Measurements from ENCODE around the gene F8A2. TPM values are rescaled to one million over a fixed set of nuclear protein-coding genes. Genes with fewer than 3 reads are reported as not detected.

The F8A2 gene
- total and polyA plus RNA-seq, 10 donors = not detected

GRCh38 chrX:155417769-155418168, 35.9 kb downstream of the F8A2 start:
- no peak overlapping the region for H3K27ac ChIP-seq
- H3K36me3 ChIP-seq = no peaks in the 10 kb centered on the region
- no peaks in the 10 kb centered on the region for H3K27me3 ChIP-seq (replicated peaks in 1 of 7)
- H3K4me1 ChIP-seq = no peaks in the 10 kb centered on the region
- no peaks in the 10 kb centered on the region for H3K9me3 ChIP-seq
- intact Hi-C loops (cut with DNase I; ENCODE audit: low total_unique reads) = no loop called here
- TF ChIP-seq POLR2A (IDR thresholded peaks at IDR 0.05) (no peak), CTCF (IDR thresholded peaks at IDR 0.05 in 8 of 11, conservative IDR thresholded peaks at IDR 0.05 in 3 of 11) (no peak), POLR2AphosphoS5 (IDR thresholded peaks at IDR 0.05) (no peak)
- 64 to 97% (median 95%) methylated on average over 1 of the region's 1 CpG for WGBS, 5 donors
- no peak for DNase-seq
- no peak overlapping the region for H3K4me3 ChIP-seq

Small RNAs within 50 kb of the gene (microRNA-seq; reads per million reads assigned to microRNA genes)
- 0 reads per million in 3 donors for gene MIR1184-2

Small RNAs within 50 kb of the gene (small RNA-seq; reads per million reads assigned to genes)
- 0 reads per million in 4 donors for gene MIR1184-2

Other genes starting within 250 kb of the F8A2 start
- gene VBP1, start 165.6 kb upstream of the F8A2 start, total RNA-seq = 10 to 100 TPM; 24.2 to 37.8 (median 27.9) TPM
- gene VBP1, start 165.6 kb upstream of the F8A2 start, polyA plus RNA-seq = 10 to 100 TPM; 24.1 to 42.1 (median 35.9) TPM
- 1 to 10 TPM; 3.6 to 8.3 (median 4.4) TPM for gene RAB39B, start 117.6 kb upstream of the F8A2 start, total RNA-seq
- 1 to 10 TPM; 3.3 to 4.3 (median 3.9) TPM for gene RAB39B, start 117.6 kb upstream of the F8A2 start, polyA plus RNA-seq
- 100 to 1,000 TPM in 1 of 7 donors, 10 to 100 TPM in 6; 50.6 to 106 (median 76.6) TPM for gene CLIC2, start 47.5 kb upstream of the F8A2 start, total RNA-seq
- gene CLIC2, start 47.5 kb upstream of the F8A2 start, polyA plus RNA-seq = 10 to 100 TPM; 18.3 to 32.6 (median 29.3) TPM
- gene F8A3, start 76.5 kb downstream of the F8A2 start, total RNA-seq = 10 to 100 TPM in 3 of 7 donors, 1 to 10 TPM in 2, under 1 TPM in 1, not detected in 1; 0.64 to 26.4 (median 9.5) TPM
- 1 to 10 TPM in 2 of 3 donors, not detected in 1; 4.5 to 5.1 TPM for gene F8A3, start 76.5 kb downstream of the F8A2 start, polyA plus RNA-seq
- gene SPRY3, start 230.5 kb downstream of the F8A2 start, total RNA-seq = 1 to 10 TPM; 1.2 to 3.5 (median 2.9) TPM
- gene SPRY3, start 230.5 kb downstream of the F8A2 start, polyA plus RNA-seq = under 1 TPM; 0.17 to 0.39 (median 0.35) TPM
- 10 to 100 TPM; 18.9 to 44.8 (median 29.4) TPM for gene TMLHE, start 230.9 kb downstream of the F8A2 start, total RNA-seq
- 1 to 10 TPM; 5.4 to 7.8 (median 7.0) TPM for gene TMLHE, start 230.9 kb downstream of the F8A2 start, polyA plus RNA-seq

All from spleen (tissue), 11 donors.